ENCODE measurements around the gene SORCS2. TPM values are rescaled to one million over a fixed set of nuclear protein-coding genes. Genes with fewer than 3 reads are reported as not detected.

The SORCS2 gene
- total RNA-seq, 1 donor from 2014 or later: 13.4 TPM

DNA sequence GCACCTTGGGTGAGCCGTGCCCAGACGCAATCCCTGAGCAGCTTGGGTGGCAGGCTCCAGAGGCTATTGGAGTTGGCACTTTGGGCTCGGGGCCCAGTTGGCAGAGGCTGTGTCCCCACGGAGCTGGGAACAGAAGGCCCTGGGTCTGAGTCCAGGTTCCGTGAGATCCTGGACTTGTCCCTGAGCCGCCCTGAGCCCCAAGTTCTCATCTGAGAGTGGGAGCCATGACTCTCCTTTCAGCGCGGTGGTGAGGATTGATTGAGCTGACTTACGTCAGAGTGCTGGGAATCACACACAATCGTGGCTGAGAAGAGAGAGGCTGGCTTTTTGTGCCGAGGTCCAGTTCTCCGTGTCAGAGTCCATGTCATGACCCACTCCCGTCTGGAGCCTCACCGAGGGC, 144.4 kb downstream of the SORCS2 start:
- H3K9me3 Mint-ChIP-seq: no peaks in the 10 kb centered on the region
- peaks cover 9% of the 10 kb centered on the region for H3K4me1 Mint-ChIP-seq (ENCODE audit: unreplicated experiment)
- H3K27me3 Mint-ChIP-seq: no peaks in the 10 kb centered on the region
- H3K36me3 Mint-ChIP-seq: no peaks in the 10 kb centered on the region
- TF ChIP-seq, protein P1, sequence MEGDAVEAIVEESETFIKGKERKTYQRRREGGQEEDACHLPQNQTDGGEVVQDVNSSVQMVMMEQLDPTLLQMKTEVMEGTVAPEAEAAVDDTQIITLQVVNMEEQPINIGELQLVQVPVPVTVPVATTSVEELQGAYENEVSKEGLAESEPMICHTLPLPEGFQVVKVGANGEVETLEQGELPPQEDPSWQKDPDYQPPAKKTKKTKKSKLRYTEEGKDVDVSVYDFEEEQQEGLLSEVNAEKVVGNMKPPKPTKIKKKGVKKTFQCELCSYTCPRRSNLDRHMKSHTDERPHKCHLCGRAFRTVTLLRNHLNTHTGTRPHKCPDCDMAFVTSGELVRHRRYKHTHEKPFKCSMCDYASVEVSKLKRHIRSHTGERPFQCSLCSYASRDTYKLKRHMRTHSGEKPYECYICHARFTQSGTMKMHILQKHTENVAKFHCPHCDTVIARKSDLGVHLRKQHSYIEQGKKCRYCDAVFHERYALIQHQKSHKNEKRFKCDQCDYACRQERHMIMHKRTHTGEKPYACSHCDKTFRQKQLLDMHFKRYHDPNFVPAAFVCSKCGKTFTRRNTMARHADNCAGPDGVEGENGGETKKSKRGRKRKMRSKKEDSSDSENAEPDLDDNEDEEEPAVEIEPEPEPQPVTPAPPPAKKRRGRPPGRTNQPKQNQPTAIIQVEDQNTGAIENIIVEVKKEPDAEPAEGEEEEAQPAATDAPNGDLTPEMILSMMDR (conservative IDR thresholded peaks at IDR 0.05): no peak
- DNase-seq (ENCODE audit: extremely low spot score, unreplicated experiment): no peak
- H3K27ac Mint-ChIP-seq: no peak overlapping the region
- H3K4me3 Mint-ChIP-seq: no peak overlapping the region

DNA sequence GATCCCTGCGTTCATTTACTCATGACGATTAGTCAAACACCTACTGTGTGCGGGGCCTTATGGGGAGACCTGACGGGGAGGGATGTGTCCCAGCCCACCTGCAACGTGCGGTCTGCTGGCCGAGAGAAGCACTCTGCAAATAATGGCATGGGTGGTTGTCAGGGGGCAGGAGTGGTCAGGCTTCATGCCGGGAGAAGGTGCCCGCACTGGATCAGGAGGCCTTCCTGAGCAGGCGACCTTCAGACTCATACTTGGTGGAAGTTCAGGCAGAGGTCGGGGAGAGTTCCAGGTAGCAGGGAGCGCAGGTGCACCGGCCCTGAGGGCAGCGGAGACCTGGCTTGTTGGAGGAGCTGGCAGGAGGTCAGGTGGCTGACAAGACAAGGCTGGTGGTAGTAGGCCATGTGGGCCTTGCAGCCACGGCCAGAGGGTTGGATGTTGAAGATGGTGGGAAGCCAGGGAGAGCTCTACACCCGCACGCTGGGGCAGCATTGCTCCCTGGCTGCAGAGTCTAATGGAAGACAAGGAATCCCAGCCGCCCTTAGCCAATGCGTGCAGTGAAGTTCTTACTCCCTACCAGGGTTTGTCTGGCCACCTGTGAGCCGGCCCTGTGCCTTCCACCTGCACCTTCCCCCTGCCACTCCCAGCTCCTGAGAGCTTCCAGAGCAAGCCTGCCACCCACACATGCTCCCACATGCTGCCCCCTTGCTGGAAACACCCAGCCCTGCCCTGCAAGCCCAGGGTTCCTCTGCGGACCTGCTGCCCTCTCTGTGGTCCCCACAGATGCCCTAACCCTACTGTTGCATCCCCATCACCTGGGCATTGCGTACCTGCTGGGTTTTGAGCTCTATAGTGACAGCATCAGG, 145.1 kb downstream of the SORCS2 start:
- H3K27ac Mint-ChIP-seq: no peak overlapping the region
- no peak for DNase-seq (ENCODE audit: extremely low spot score, unreplicated experiment)
- no peaks in the 10 kb centered on the region for H3K9me3 Mint-ChIP-seq
- H3K4me3 Mint-ChIP-seq: no peak overlapping the region
- TF ChIP-seq, protein P1 (conservative IDR thresholded peaks at IDR 0.05): no peak
- H3K4me1 Mint-ChIP-seq (ENCODE audit: unreplicated experiment): peaks cover 9% of the 10 kb centered on the region
- H3K36me3 Mint-ChIP-seq: no peaks in the 10 kb centered on the region
- no peaks in the 10 kb centered on the region for H3K27me3 Mint-ChIP-seq

DNA sequence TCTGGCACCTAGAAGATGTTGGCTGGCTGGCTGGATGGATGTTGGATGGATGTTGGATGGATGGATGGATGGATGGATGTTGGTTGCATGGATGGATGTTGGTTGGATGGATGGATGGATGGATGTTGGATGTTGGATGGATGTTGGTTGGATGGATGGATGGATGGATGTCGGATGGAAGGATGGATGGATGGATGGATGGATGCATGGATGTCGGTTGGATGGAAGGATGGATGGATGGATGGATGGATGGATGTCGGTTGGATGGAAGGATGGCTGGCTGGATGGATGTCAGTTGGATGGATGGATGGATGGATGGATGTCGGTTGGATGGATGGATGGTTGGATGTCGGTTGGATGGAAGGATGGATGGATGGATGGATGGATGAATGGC, 145.7 kb downstream of the SORCS2 start:
- no peak overlapping the region for H3K4me3 Mint-ChIP-seq
- H3K36me3 Mint-ChIP-seq: no peaks in the 10 kb centered on the region
- H3K4me1 Mint-ChIP-seq (ENCODE audit: unreplicated experiment): peaks cover 9% of the 10 kb centered on the region
- no peaks in the 10 kb centered on the region for H3K27me3 Mint-ChIP-seq
- TF ChIP-seq, protein P1 (conservative IDR thresholded peaks at IDR 0.05): no peak
- no peaks in the 10 kb centered on the region for H3K9me3 Mint-ChIP-seq
- no peak for DNase-seq (ENCODE audit: extremely low spot score, unreplicated experiment)
- no peak overlapping the region for H3K27ac Mint-ChIP-seq

DNA sequence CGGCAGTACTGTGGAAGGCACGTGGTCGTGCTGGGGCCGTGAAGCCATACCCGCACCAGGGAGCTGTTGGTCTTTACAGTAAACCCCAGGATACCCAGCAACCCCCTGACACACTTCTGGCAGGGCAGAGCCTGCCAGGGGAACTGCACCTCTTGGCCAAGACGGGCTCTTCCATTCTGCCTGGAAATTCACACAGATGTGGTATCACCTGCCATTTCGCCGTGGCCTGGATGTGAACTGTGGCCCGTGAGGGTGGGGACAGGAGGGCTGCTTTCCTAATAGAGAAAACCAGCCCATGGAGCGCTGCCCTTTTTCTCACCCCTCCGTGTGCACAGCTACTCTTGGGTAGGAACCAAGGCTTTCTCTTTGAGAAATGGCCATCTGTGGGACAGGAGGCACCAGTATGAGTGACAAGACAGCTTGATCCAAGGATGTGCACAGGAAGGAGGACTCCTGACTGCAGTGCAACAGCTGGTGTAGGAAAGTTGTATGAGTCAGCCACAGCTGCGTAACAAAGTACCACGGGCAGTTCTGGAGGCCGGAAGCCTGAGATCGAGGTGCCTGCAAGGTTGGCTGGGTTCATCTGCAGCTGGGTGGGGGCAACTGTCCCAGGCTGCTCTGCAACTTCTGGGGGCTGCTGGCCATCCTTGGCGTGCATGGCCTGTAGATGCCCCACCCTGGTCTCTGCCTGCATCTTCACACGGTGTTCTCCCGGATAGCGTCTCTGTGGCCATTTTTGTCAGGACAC, 146.7 kb downstream of the SORCS2 start:
- Mint-ChIP-seq H3K4me3 (no peak overlapping the region), H3K27me3 (no peaks in the 10 kb centered on the region), H3K27ac (no peak overlapping the region), H3K36me3 (no peaks in the 10 kb centered on the region), H3K9me3 (no peaks in the 10 kb centered on the region), H3K4me1 (ENCODE audit: unreplicated experiment) (peaks cover 9% of the 10 kb centered on the region)
- DNase-seq (ENCODE audit: extremely low spot score, unreplicated experiment): no peak
- TF ChIP-seq, protein P1 (conservative IDR thresholded peaks at IDR 0.05): no peak

DNA sequence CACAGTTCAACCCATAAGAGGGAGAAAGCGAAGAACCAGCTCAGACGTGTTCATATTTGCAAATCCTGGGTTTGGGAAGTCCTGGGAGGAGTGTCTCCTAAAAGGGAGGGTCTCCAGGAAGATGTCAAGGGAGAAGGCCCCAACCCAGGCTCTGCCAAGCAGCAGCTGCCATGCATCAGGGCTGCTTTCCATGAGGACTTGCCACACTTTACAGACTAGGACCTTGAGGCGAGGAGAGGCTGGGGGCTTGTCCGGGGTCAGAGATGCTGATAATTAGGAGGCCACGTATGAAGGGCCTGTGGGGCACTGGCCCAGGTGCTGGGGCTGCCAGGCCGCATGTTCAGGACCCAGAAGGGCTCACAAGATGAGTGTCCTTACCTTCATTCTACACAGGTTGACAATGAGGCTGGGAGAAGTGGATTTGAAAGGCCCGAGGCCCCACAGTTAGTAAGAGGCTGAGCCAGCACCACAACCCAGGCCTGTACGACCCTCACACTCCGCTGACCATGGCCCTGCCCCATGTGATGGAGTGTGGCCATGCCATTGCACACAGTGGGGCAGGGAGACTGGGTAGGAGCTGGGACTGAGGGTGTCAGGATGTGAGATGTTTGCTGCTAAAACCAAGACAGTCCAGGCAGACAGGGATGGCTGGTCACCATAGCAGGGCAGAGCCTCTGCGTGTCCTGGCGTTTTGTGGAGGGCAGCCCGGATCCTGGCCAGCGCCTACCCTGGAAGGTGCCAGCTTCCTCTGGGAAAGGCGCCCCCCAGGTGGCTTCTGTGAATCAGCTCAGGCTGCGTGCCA, 147.6 kb downstream of the SORCS2 start:
- Mint-ChIP-seq H3K4me1 (ENCODE audit: unreplicated experiment) (peaks cover 4% of the 10 kb centered on the region), H3K27ac (no peak overlapping the region), H3K4me3 (no peak overlapping the region), H3K27me3 (no peaks in the 10 kb centered on the region), H3K9me3 (no peaks in the 10 kb centered on the region), H3K36me3 (no peaks in the 10 kb centered on the region)
- DNase-seq (ENCODE audit: extremely low spot score, unreplicated experiment): no peak
- TF ChIP-seq, protein P1 (conservative IDR thresholded peaks at IDR 0.05): no peak
